H1 (cell line): ENCODE data around the gene CC2D1B. TPM values are rescaled to one million over a fixed set of nuclear protein-coding genes. Genes with fewer than 3 reads are reported as not detected.

Source experiments
- BCL11A ChIP-seq, 2 experiments: IDR thresholded peaks; one replicate each; pipeline ENCODE4 v1.6.1; 2011; ENCODE audit warnings: low read depth in 2 of 2, low read length in 2 of 2, mild to moderate bottlenecking in 2 of 2
- CBX8 ChIP-seq: fragments of 300-800, 300-1000 bp; sonication (generic); IDR thresholded peaks from 2 replicates; pipeline ENCODE4 v1.7.1; 2016; ENCODE audit warnings: low read depth, low read length, borderline replicate concordance
- CTBP2 ChIP-seq: IDR thresholded peaks from 2 replicates; pipeline ENCODE4 v1.7.0; 2011; ENCODE audit warnings: borderline replicate concordance, mild to moderate bottlenecking, moderate library complexity, mixed read lengths, low read length; ENCODE audit not compliant: insufficient read depth, insufficient read length
- NANOG ChIP-seq: IDR thresholded peaks from 2 replicates; pipeline ENCODE4 v1.6.1; 2011; ENCODE audit warnings: low read length, low read depth, mild to moderate bottlenecking, inconsistent platforms; ENCODE audit not compliant: insufficient read depth, poor library complexity, severe bottlenecking
- PHF8 ChIP-seq: fragments of 200-600 bp; sonication (generic); conservative IDR thresholded peaks from 2 replicates; pipeline ENCODE4 v1.7.1; 2012; ENCODE audit warnings: low read depth, mild to moderate bottlenecking, inconsistent platforms, low read length, moderate library complexity
- RFX5 ChIP-seq: IDR thresholded peaks from 2 replicates; pipeline ENCODE4 v1.6.1; 2011; ENCODE audit warnings: low read depth, low read length, improper control_type of control experiment, borderline replicate concordance
- SP2 ChIP-seq: IDR thresholded peaks from 2 replicates; pipeline ENCODE4 v1.6.1; 2012; ENCODE audit warnings: mild to moderate bottlenecking, low read length, inconsistent platforms
- polyA plus RNA-seq, 7 experiments: library from polyadenylated mRNA; depleted of rRNA in 3 of 7; stranded (reverse) in 5 of 7; unstranded in 2 of 7; fragments of >200 nt in 5 of 7; fragments of 200-250 nt in 2 of 7; gene quantifications; 1 replicate in 5 of 7; 2 replicates in 1 of 7; 4 replicates in 1 of 7; pipeline versions ENCODE4 v1.2.1 to v1.2.3, GENCODE V29; 2011 to 2013; ENCODE audit warnings: missing spikeins in 2 of 7, mixed read lengths in 2 of 7
- total RNA-seq: library from RNA; stranded (reverse); fragmentation: NEBNext Ultra II Directional; extraction: Animal tissue kit (Norgen Biotek cat#: 25700); gene quantifications from 2 replicates; pipeline ENCODE4 v1.2.1, GENCODE V29; 2021
- TF ChIP-seq, protein P1 (sequence below): fragments of 300-600 bp; sonication (generic); IDR thresholded peaks from 2 replicates; pipeline ENCODE4 v1.7.1; 2012; ENCODE audit warnings: low read length, moderate library complexity, mild to moderate bottlenecking, inconsistent platforms; ENCODE audit not compliant: insufficient replicate concordance
- TF ChIP-seq, protein P2 (sequence below): IDR thresholded peaks from 2 replicates; pipeline ENCODE4 v1.6.1; 2012; ENCODE audit warnings: inconsistent platforms

The CC2D1B gene
- total and polyA plus RNA-seq, 2 of the 8 experiments (the other 6 are each of a cell fraction or from before 2014, with no cell fraction given), result 7.4 to 13.1 TPM

DNA sequence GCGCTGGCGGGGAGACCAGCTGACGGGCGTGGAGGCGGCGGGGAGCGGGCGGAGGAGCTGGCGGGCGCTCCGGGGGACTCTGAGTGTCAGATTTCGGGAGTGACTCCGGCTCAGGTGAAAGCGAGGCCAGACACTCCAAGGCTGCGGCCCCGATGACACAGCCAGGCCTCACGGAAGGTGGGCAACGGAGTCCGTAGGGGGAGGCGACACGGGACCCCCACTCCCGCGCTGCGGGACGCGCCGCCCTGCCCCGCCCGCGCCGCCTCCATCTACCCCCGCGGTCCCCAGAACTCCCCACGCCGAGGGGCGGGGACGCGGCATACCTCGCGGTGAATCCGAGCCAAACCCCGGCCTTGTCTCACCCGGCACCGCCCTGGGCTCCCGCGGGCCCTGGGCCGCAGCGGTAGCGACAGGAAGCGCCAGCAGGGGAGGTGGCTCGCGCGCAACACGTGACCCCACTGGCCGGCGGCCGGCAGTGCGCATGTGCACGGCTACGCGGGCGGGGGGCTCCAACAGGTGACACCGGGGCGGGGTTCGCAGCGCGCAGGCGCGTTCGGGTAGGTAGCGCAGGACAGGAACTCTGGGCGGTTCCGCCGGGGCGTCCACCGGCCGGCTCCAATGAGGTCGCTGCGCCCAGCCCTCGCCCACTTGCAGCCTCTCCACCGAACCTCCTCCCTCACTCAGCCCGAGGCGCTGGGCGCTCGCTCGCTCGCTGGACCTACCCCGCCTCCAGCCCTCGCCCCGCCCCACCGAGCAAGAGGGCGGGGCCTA lies at the start of gene CC2D1B (continued):
- TF ChIP-seq CTBP2, result no peak
- TF ChIP-seq CBX8, result no peak
- TF ChIP-seq, protein P1, sequence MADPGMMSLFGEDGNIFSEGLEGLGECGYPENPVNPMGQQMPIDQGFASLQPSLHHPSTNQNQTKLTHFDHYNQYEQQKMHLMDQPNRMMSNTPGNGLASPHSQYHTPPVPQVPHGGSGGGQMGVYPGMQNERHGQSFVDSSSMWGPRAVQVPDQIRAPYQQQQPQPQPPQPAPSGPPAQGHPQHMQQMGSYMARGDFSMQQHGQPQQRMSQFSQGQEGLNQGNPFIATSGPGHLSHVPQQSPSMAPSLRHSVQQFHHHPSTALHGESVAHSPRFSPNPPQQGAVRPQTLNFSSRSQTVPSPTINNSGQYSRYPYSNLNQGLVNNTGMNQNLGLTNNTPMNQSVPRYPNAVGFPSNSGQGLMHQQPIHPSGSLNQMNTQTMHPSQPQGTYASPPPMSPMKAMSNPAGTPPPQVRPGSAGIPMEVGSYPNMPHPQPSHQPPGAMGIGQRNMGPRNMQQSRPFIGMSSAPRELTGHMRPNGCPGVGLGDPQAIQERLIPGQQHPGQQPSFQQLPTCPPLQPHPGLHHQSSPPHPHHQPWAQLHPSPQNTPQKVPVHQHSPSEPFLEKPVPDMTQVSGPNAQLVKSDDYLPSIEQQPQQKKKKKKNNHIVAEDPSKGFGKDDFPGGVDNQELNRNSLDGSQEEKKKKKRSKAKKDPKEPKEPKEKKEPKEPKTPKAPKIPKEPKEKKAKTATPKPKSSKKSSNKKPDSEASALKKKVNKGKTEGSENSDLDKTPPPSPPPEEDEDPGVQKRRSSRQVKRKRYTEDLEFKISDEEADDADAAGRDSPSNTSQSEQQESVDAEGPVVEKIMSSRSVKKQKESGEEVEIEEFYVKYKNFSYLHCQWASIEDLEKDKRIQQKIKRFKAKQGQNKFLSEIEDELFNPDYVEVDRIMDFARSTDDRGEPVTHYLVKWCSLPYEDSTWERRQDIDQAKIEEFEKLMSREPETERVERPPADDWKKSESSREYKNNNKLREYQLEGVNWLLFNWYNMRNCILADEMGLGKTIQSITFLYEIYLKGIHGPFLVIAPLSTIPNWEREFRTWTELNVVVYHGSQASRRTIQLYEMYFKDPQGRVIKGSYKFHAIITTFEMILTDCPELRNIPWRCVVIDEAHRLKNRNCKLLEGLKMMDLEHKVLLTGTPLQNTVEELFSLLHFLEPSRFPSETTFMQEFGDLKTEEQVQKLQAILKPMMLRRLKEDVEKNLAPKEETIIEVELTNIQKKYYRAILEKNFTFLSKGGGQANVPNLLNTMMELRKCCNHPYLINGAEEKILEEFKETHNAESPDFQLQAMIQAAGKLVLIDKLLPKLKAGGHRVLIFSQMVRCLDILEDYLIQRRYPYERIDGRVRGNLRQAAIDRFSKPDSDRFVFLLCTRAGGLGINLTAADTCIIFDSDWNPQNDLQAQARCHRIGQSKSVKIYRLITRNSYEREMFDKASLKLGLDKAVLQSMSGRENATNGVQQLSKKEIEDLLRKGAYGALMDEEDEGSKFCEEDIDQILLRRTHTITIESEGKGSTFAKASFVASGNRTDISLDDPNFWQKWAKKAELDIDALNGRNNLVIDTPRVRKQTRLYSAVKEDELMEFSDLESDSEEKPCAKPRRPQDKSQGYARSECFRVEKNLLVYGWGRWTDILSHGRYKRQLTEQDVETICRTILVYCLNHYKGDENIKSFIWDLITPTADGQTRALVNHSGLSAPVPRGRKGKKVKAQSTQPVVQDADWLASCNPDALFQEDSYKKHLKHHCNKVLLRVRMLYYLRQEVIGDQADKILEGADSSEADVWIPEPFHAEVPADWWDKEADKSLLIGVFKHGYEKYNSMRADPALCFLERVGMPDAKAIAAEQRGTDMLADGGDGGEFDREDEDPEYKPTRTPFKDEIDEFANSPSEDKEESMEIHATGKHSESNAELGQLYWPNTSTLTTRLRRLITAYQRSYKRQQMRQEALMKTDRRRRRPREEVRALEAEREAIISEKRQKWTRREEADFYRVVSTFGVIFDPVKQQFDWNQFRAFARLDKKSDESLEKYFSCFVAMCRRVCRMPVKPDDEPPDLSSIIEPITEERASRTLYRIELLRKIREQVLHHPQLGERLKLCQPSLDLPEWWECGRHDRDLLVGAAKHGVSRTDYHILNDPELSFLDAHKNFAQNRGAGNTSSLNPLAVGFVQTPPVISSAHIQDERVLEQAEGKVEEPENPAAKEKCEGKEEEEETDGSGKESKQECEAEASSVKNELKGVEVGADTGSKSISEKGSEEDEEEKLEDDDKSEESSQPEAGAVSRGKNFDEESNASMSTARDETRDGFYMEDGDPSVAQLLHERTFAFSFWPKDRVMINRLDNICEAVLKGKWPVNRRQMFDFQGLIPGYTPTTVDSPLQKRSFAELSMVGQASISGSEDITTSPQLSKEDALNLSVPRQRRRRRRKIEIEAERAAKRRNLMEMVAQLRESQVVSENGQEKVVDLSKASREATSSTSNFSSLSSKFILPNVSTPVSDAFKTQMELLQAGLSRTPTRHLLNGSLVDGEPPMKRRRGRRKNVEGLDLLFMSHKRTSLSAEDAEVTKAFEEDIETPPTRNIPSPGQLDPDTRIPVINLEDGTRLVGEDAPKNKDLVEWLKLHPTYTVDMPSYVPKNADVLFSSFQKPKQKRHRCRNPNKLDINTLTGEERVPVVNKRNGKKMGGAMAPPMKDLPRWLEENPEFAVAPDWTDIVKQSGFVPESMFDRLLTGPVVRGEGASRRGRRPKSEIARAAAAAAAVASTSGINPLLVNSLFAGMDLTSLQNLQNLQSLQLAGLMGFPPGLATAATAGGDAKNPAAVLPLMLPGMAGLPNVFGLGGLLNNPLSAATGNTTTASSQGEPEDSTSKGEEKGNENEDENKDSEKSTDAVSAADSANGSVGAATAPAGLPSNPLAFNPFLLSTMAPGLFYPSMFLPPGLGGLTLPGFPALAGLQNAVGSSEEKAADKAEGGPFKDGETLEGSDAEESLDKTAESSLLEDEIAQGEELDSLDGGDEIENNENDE, result no peak
- peak; percentile 84 for TF ChIP-seq PHF8
- no peak for TF ChIP-seq RFX5
- no peak for TF ChIP-seq BCL11A (IDR thresholded peaks at IDR 0.05; ENCODE audit: low read depth in 2 of 2, low read length in 2 of 2)
- TF ChIP-seq NANOG, result no peak
- TF ChIP-seq, protein P2, sequence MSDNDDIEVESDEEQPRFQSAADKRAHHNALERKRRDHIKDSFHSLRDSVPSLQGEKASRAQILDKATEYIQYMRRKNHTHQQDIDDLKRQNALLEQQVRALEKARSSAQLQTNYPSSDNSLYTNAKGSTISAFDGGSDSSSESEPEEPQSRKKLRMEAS, result peak; percentile 90
- no peak for TF ChIP-seq SP2
